MM.1S (cell line): ENCODE data around the gene PCNT.

Experiments used
- CTCF ChIP-seq: fragments of 300-600 bp; sonication (generic); IDR thresholded peaks from 2 replicates; pipeline ENCODE4 v1.5.1; 2016; ENCODE audit warnings: antibody characterized with exemption, low read length, mixed read lengths
- EZH2 ChIP-seq: fragments of 300-600 bp; sonication (generic); optimal IDR thresholded peaks from 2 replicates; pipeline ENCODE3; 2017; ENCODE audit warnings: low read depth, mild to moderate bottlenecking, antibody characterized with exemption, low read length, mixed read lengths
- EZH2phosphoT487 ChIP-seq: fragments of 300-600 bp; sonication (generic); IDR thresholded peaks from 2 replicates; pipeline ENCODE4 v1.6.1; 2018; ENCODE audit warnings: antibody characterized with exemption, low read length

- TF ChIP-seq CTCF (no peak), EZH2phosphoT487 (no peak), EZH2 (no peak)
These were observed 31.4 kb downstream of the PCNT start for GRCh38 chr21:46355161-46356004.
